NT2/D1 (cell line): ENCODE results near the gene RAB37.

Experiments used
- SUZ12 ChIP-seq: IDR thresholded peaks from 2 replicates; pipeline ENCODE4 v1.6.1; 2011; ENCODE audit not compliant: insufficient read length, insufficient read depth; ENCODE audit errors: extremely low read depth
- YY1 ChIP-seq: IDR thresholded peaks from 2 replicates; pipeline ENCODE4 v1.6.1; 2011; ENCODE audit not compliant: insufficient read length, insufficient read depth
- ZNF274 ChIP-seq: IDR thresholded peaks from 2 replicates; pipeline ENCODE4 v1.6.1; 2011; ENCODE audit warnings: mild to moderate bottlenecking, low read depth, low read length

DNA sequence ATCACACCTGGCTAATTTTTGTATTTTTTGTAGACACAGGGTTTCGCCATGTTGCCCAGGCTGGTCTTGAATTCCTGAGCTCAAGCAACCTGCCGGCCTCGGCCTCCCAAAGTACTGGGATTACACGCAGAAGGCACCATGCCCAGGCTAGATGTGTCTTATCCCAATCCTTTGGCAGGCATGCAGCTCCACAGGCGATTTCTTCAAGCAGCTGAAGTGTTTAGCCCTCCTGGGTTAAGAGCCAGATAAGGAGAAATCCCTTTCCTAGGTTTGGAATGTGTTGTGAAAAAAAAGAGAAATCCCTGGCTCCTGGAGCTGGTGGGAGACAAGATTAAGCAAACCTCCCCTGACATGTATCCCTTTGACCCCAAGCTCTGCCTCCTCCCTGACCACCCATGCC, 9.3 kb downstream of the RAB37 start:
- TF ChIP-seq YY1 (no peak), ZNF274 (no peak), SUZ12 (no peak)
